HTR-8/SVneo (cell line): ENCODE measurements around the gene RNF135.
"Not testable (repeated sequence)": the region's sequence is repeated elsewhere in the genome, so short reads cannot be mapped to it uniquely, and the experiment has no call there.

ENCODE experiments used
- DNase-seq: peaks from one replicate; pipeline ENCODE4 v3.0.0; 2011; ENCODE audit warnings: low spot score, mixed read lengths; ENCODE audit not compliant: insufficient read length
- FAIRE-seq: peaks from 2 replicates; lab custom pipeline; 2011; peaks lifted over from hg19 to GRCh38; lab: Jason Lieb, UNC

Gene RNF135

GRCh38 chr17:30970831-30971567 is at the start of gene RNF135:
RNF135 (plus strand) TSS chr17:30971039; CDS start chr17:30971074, 35 bp downstream.
- FAIRE-seq (peak; percentile 81), DNase-seq (peak; percentile 95)

GRCh38 chr17:30921544-30922196 is 49.2 kb upstream of the RNF135 start, which contains the start of gene ADAP2:
ADAP2 (plus strand) TSS chr17:30921945; CDS start chr17:30922015, 70 bp downstream.
- peak; percentile 66 for DNase-seq
- FAIRE-seq = peak; percentile 88

- peak; percentile 26 for DNase-seq
- FAIRE-seq = no peak
Observed at GRCh38 chr17:30922235-30923030, 48.4 kb upstream of the RNF135 start.

GRCh38 chr17:30924341-30924740 is 46.5 kb upstream of the RNF135 start:
- FAIRE-seq (no peak), DNase-seq (no peak)

GRCh38 chr17:30926516-30926915 is 44.3 kb upstream of the RNF135 start:
- DNase-seq = no peak
- no peak for FAIRE-seq

- FAIRE-seq (no peak), DNase-seq (no peak)
Observed at GRCh38 chr17:30927756-30928155, 43.1 kb upstream of the RNF135 start.

- DNase-seq = no peak
- FAIRE-seq = no peak
Observed at GRCh38 chr17:30928584-30928983, 42.3 kb upstream of the RNF135 start.

GRCh38 chr17:30929081-30929633 is 41.7 kb upstream of the RNF135 start:
- DNase-seq = no peak
- no peak for FAIRE-seq

GRCh38 chr17:30929861-30930260 is 41.0 kb upstream of the RNF135 start:
- FAIRE-seq = not testable (repeated sequence)

GRCh38 chr17:30930495-30930894 is 40.3 kb upstream of the RNF135 start:
- DNase-seq (no peak), FAIRE-seq (no peak)

More at GRCh38 chr17:30929861-30930260, 41.0 kb upstream of the RNF135 start:
- not testable (repeated sequence) for DNase-seq

- not testable (repeated sequence) for DNase-seq, FAIRE-seq
Observed at GRCh38 chr17:30931582-30931981, 39.3 kb upstream of the RNF135 start.

GRCh38 chr17:30933966-30934365 is 36.9 kb upstream of the RNF135 start:
- DNase-seq (no peak), FAIRE-seq (no peak)

GRCh38 chr17:30939051-30939689 is 31.7 kb upstream of the RNF135 start:
- DNase-seq = no peak
- no peak for FAIRE-seq

GRCh38 chr17:30942308-30943079 is 28.3 kb upstream of the RNF135 start:
- DNase-seq (no peak), FAIRE-seq (no peak)

- DNase-seq = no peak
- FAIRE-seq = no peak
Observed at GRCh38 chr17:30947796-30948195, 23.0 kb upstream of the RNF135 start.

- DNase-seq (no peak), FAIRE-seq (no peak)
Observed at GRCh38 chr17:30950189-30950588, 20.6 kb upstream of the RNF135 start.

- FAIRE-seq (peak; percentile 42), DNase-seq (no peak)
Observed at GRCh38 chr17:30950669-30951399, 20.0 kb upstream of the RNF135 start.

GRCh38 chr17:30952638-30953393 is 18.0 kb upstream of the RNF135 start:
- FAIRE-seq = no peak
- no peak for DNase-seq
